ENCODE measurements around the gene IDH2. TPM values are rescaled to one million over a fixed set of nuclear protein-coding genes. Genes with fewer than 3 reads are reported as not detected.

Gene IDH2
- total RNA-seq, 1 experiment from 2014 or later: 33.3 TPM

DNA sequence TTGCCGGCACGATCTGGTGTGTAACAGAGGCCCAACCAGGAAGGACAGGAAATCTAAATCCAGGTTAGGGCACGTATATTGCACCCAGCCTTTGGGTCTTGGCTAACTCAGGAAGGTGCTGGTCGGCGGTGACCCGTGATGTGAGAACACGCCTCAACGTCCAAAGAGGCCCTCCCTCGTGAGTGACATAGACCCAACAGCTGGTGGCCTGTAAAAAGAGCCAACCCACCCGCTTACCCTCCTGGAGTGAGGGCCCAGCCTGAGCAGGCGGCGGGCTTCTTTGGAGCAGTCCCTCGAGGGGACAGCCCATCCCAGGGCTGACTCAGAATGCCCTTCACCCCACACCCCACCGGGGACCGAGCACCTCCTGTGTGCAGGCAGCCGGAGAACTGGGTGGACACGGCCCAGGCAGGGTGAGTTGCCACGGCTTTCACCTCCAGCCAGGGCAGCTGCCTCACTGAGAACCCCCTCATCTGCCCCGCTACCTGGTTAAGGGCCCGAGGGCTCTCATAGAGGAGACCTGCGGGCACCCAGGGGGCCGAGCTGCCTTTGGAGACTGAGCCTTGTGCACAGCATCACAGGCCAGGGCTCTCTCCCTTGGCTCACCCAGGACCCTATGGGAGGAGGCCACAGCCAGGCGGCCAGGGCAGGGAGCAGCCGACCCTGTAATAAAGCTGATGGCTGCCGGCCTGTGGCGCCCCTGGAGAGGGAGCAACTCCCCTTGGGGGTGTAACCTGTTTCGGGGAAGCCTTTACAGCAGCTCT, 59.3 kb downstream of the IDH2 start:
- no peak for DNase-seq (ENCODE audit: low read depth, low spot score)
- in situ Hi-C loops (cut with HindIII; ENCODE audit: low pct_unique_long_range_greater_than_20kb, low sequenced_read_pairs): no loop called here

DNA sequence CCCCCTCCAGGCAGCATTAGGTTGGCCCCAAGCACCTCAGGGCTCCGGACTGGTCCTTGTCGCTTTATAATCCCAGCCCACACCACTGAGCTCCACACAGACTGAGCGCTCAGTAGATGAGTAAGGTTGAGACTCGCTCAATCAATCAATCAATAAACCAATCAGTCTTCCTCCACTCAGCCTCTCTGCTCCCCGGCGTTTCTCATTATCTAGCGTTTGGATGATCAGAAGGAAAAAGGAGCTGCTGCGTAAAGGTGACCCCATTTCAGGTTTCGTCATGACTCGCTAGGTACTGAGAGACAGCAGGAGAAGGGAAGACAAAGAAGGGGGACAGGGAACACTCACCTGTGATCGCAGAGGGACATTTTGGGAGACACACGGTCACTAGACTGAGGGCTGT, 59.9 kb downstream of the IDH2 start:
- in situ Hi-C loops (cut with HindIII; ENCODE audit: low pct_unique_long_range_greater_than_20kb, low sequenced_read_pairs): no loop called here
- no peak for DNase-seq (ENCODE audit: low read depth, low spot score)

GRCh38 chr15:90040618-90041017, 61.6 kb downstream of the IDH2 start:
- DNase-seq (ENCODE audit: low read depth, low spot score): no peak
- in situ Hi-C loops (cut with HindIII; ENCODE audit: low pct_unique_long_range_greater_than_20kb, low sequenced_read_pairs): no loop called here

GRCh38 chr15:90039996-90040395, 62.3 kb downstream of the IDH2 start:
- in situ Hi-C loops (cut with HindIII; ENCODE audit: low pct_unique_long_range_greater_than_20kb, low sequenced_read_pairs): no loop called here
- no peak for DNase-seq (ENCODE audit: low read depth, low spot score)

DNA sequence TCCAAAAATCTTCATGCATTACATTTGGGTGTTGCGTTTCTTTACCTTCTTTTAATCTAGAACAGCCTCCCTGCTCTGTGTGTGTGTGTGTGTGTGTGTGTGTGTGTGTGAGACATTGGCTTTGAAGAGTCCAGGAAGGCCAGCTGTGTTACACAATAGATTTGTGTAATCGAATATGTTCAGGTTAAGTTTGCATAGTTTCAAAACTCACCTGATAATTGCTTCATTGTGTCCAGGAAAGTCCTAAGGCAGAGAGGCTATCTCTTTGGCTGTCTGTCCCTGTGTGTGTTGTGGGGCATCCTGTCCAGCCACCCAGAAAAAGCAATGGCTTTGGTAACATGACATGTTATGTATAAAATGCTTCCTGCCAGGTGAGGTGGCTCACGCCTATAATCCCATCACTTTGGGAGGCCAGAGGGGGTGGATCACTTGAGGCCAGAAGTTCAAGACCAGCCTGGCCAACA, 63.6 kb downstream of the IDH2 start:
- in situ Hi-C loops (cut with HindIII; ENCODE audit: low pct_unique_long_range_greater_than_20kb, low sequenced_read_pairs): no loop called here

DNA sequence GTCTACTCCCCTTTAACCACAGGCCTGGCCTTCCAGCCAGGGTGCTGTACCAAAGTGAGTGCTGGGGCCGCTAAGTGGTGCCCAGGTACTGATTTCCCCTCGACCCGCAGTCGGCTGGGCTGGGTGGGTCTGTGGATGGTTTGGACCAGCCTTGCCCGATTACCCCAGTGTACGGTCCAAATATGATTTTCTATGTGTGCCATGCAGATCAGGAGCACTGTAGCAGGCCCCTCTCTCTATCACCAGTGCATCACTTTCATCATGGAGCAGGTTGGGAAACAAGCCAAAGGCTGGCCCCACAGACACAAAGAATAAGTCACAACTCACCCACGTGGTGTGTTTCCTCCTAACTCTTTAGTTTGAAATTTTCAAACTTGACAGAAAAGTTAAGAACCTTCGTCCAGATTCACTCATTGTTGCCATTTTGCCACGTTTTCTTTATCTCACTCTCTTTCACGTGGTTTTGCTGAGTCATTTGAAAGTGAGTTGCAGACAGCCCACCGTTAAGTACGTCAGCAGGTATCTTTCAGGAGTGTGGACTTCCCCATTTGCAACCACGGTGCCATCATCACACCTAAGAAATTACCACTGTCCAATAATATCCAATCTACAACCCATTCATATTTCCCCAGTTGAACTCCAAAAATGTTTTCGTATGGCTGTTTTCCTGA, 64.2 kb downstream of the IDH2 start:
- in situ Hi-C loops (cut with HindIII; ENCODE audit: low pct_unique_long_range_greater_than_20kb, low sequenced_read_pairs): no loop called here
- DNase-seq (ENCODE audit: low read depth, low spot score): no peak

More for the DNA sequence above, 63.6 kb downstream of the IDH2 start:
- no peak for DNase-seq (ENCODE audit: low read depth, low spot score)

- no peak for DNase-seq (ENCODE audit: low read depth, low spot score)
- in situ Hi-C loops (cut with HindIII; ENCODE audit: low pct_unique_long_range_greater_than_20kb, low sequenced_read_pairs): no loop called here
These were observed 64.8 kb downstream of the IDH2 start for GRCh38 chr15:90037511-90037860.

DNA sequence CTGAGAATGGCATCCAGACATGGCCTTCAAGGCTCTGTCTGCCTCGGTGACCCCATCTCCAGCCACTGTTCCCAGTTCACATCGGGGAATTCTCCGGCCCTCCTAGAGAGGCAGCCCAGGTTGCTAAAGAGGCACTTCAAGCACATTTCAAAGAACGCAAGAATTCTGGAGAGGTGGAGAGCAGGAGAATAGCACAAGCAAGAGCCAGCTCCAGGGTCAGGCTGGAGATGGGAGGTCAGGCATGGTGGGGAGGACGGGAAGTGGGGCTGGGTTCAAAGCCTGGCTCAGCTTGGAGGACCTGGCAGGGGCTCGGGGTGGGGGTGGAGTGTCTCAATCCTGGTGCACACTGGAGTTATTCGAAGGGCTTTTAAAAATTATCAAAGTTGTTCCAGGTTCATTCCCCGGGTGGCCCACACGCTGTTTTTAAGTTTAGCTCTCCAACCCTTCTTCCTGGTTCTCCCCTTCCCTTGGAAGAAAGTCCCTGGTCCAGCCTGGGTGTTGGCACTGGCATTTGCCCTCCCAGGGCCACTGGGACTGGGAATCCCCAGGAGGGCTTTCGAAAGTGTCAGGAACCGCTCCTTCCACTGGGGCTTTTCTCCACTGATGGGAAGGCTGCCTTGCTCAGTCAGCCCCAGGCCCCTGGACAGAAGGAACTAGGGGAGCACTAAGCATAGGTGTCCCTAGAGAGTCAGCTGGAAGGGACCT, 65.3 kb downstream of the IDH2 start:
- no peak for DNase-seq (ENCODE audit: low read depth, low spot score)
- in situ Hi-C loops (cut with HindIII; ENCODE audit: low pct_unique_long_range_greater_than_20kb, low sequenced_read_pairs): no loop called here

GRCh38 chr15:90036343-90036742, 65.9 kb downstream of the IDH2 start:
- DNase-seq (ENCODE audit: low read depth, low spot score): no peak
- in situ Hi-C loops (cut with HindIII; ENCODE audit: low pct_unique_long_range_greater_than_20kb, low sequenced_read_pairs): no loop called here

DNA sequence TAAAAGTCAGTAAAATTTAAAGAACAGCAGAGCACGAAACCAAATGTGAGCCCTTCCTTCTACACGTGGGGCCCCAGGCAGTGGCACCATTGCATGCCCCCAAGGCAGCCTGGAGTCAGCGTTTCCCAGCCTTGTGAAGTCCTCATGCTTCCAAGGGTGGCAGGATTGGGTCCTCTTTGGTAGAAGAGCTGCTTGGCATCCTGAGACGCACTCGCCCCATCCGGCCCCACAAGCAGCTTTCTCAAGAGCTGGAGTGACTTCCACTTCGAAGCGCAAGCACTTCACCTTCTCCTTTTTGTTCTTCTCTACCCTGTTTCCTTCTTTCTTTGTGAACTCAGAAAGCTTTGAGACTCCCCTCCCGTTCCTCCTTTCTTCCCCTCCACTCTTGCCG, 66.4 kb downstream of the IDH2 start:
- no peak for DNase-seq (ENCODE audit: low read depth, low spot score)
- in situ Hi-C loops (cut with HindIII; ENCODE audit: low pct_unique_long_range_greater_than_20kb, low sequenced_read_pairs): no loop called here

- in situ Hi-C loops (cut with HindIII; ENCODE audit: low pct_unique_long_range_greater_than_20kb, low sequenced_read_pairs): no loop called here
- DNase-seq (ENCODE audit: low read depth, low spot score): no peak
These were observed 67.0 kb downstream of the IDH2 start for GRCh38 chr15:90035095-90035839.

GRCh38 chr15:90033448-90033847, 68.8 kb downstream of the IDH2 start:
- no peak for DNase-seq (ENCODE audit: low read depth, low spot score)
- in situ Hi-C loops (cut with HindIII; ENCODE audit: low pct_unique_long_range_greater_than_20kb, low sequenced_read_pairs): no loop called here

Small RNAs within 50 kb of the gene (small RNA-seq; reads per million reads assigned to genes)
- gene RF00066: 0 reads per million in 2 experiments

Other genes starting within 250 kb of the IDH2 start
- gene AP3S2, start 208.5 kb downstream of the IDH2 start, total RNA-seq (2014; rRNA removed; shearing (Covaris generic)): 32.3 and 35.1 TPM in 2 replicates
- gene ARPIN, start 189.5 kb downstream of the IDH2 start, total RNA-seq (2014; rRNA removed; shearing (Covaris generic)): 3.9 and 4.4 TPM in 2 replicates
- gene ZNF710, start 101.1 kb downstream of the IDH2 start, total RNA-seq (2014; rRNA removed; shearing (Covaris generic)): 6.5 and 10.4 TPM in 2 replicates
- 10.6 and 17.1 TPM in 2 replicates for gene SEMA4B, start 98.9 kb upstream of the IDH2 start, total RNA-seq (2014; rRNA removed; shearing (Covaris generic))
- gene CIB1, start 131.5 kb upstream of the IDH2 start, total RNA-seq (2014; rRNA removed; shearing (Covaris generic)): 40.0 and 47.2 TPM in 2 replicates
- gene GDPGP1, start 131.7 kb upstream of the IDH2 start, total RNA-seq (2014; rRNA removed; shearing (Covaris generic)): 5.5 and 10.9 TPM in 2 replicates
- gene TTLL13, start 147.1 kb upstream of the IDH2 start, total RNA-seq (2014; rRNA removed; shearing (Covaris generic)): 0.18 TPM in 1 of 2 replicates, not detected in the other
- gene NGRN, start 163.2 kb upstream of the IDH2 start, total RNA-seq (2014; rRNA removed; shearing (Covaris generic)): 88.4 and 99.6 TPM in 2 replicates
- gene ZNF774, start 249.8 kb upstream of the IDH2 start, total RNA-seq (2014; rRNA removed; shearing (Covaris generic)): 2.1 and 2.2 TPM in 2 replicates